Measurements from ENCODE around the gene MOG.

DNA sequence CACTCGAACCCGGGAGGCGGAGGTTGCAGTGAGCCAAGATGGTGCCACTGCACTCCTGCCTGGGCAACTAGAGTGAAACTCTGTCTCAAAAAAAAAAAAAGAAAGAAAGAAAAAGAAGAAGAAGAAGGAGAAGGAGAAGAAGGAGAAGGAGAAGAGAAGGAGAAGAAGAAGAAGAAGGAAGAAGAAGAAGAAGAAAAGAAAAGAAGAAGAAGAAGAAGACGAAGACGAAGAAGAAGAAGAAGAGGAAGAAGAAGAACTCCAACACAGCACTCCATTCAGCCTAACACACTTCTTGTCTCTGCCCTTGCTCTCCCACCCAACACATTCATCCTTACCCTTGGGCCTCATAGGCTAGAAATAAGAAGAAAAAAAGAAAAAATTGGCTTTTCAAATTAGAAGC lies 17.1 kb downstream of the MOG start:
- TF ChIP-seq CTCF (IDR thresholded peaks at IDR 0.05; ENCODE audit: low read depth, low read length, poor library complexity, severe bottlenecking) (no peak), EZH2phosphoT487 (IDR thresholded peaks at IDR 0.05; ENCODE audit: borderline replicate concordance, low read length) (no peak)
